Spleen (tissue), 11 donors: ENCODE data around the gene MRPL41. TPM values are rescaled to one million over a fixed set of nuclear protein-coding genes. Genes with fewer than 3 reads are reported as not detected.
"Not testable (repeated sequence)": the region's sequence is repeated elsewhere in the genome, so short reads cannot be mapped to it uniquely, and the experiment has no call there.

Experiments
- DNase-seq: peaks from one replicate; pipeline ENCODE4 v3.0.0-alpha.2; 2020
- H3K27ac ChIP-seq, 8 donors: fragments of 200-600 bp; sonication (generic) in 7 of 8; 1 replicate in 4 of 8; 2 replicates in 4 of 8; pipeline versions ENCODE4 v1.5.0 to v1.8.0; 2016 to 2021; ENCODE audit warnings: inconsistent platforms in 4 of 8, mild to moderate bottlenecking in 4 of 8, moderate library complexity in 1 of 8
- H3K27me3 ChIP-seq, 7 donors: fragments of 200-600 bp; sonication (generic) in 6 of 7; replicated peaks in 1 of 7; 1 replicate in 4 of 7; 2 replicates in 3 of 7; pipeline versions ENCODE4 v1.5.0 to v1.8.0; 2016 to 2021; ENCODE audit warnings: inconsistent platforms in 3 of 7, mild to moderate bottlenecking in 1 of 7
- H3K36me3 ChIP-seq, 6 donors: fragments of 200-600 bp; sonication (generic) in 5 of 6; 1 replicate in 4 of 6; 2 replicates in 2 of 6; pipeline versions ENCODE4 v1.5.0 to v1.8.0; 2016 to 2021; ENCODE audit warnings: inconsistent platforms in 2 of 6
- H3K4me1 ChIP-seq, 6 donors: fragments of 200-600 bp; sonication (generic) in 5 of 6; 1 replicate in 3 of 6; 2 replicates in 3 of 6; pipeline versions ENCODE4 v1.5.0 to v1.8.0; 2016 to 2021; ENCODE audit warnings: inconsistent platforms in 3 of 6
- H3K4me3 ChIP-seq, 8 donors: fragments of 200-600 bp; sonication (generic) in 7 of 8; 1 replicate in 4 of 8; 2 replicates in 4 of 8; pipeline versions ENCODE4 v1.5.0 to v1.8.0; 2016 to 2021; ENCODE audit warnings: inconsistent platforms in 4 of 8, mild to moderate bottlenecking in 4 of 8, moderate library complexity in 2 of 8
- H3K9me3 ChIP-seq, 8 donors: fragments of 200-600 bp; sonication (generic) in 7 of 8; 1 replicate in 4 of 8; 2 replicates in 4 of 8; pipeline versions ENCODE4 v1.5.0 to v1.8.0; 2016 to 2021; ENCODE audit warnings: inconsistent platforms in 4 of 8
- POLR2A ChIP-seq, 3 donors: fragments of 450-650 bp; IDR thresholded peaks; one replicate each; pipeline ENCODE4 v1.5.1; 2017; ENCODE audit warnings: antibody characterized with exemption in 3 of 3, mild to moderate bottlenecking in 1 of 3
- POLR2AphosphoS5 ChIP-seq, 3 donors: sonication (generic); formaldehyde crosslinking; IDR thresholded peaks; one replicate each; pipeline ENCODE4 v1.5.1; 2017; ENCODE audit warnings: antibody characterized with exemption in 3 of 3
- WGBS, 5 donors: extraction: QIAGEN DNeasy Blood & Tissue Kit in 3 of 5; methylation state at CpG; one replicate each; pipeline versions ENCODE4 v1.1.5 to v1.1.7; 2013 to 2018; 5-methylcytosine and 5-hydroxymethylcytosine counted together
- intact Hi-C: fragments of 100-400 bp; cut with DNase I; formaldehyde crosslinking; loops from one replicate; pipeline ENCODE4 v1.15.0; 2023; ENCODE audit warnings: low total_unique reads
- polyA plus RNA-seq, 3 donors: library from polyadenylated mRNA; stranded (reverse); fragments of 200-250 nt; gene quantifications; one replicate each; pipeline ENCODE4 v1.2.1, GENCODE V29; 2013
- total RNA-seq, 7 donors: library from RNA; depleted of rRNA in 3 of 7; stranded (reverse); fragments of >200 nt in 3 of 7; fragmentation: NEBNext Ultra II Directional in 4 of 7; extraction: Animal tissue kit (Norgen Biotek cat#: 25700) in 4 of 7; gene quantifications; one replicate each; pipeline versions ENCODE4 v1.1.0 to v1.2.1, GENCODE V29; 2016 to 2021
- TF ChIP-seq, protein P1 (sequence below), 11 experiments: fragments of 200-600 bp in 7 of 11; fragments of 450-650 bp in 4 of 11; sonication (generic) in 4 of 11; IDR thresholded peaks in 8 of 11; conservative IDR thresholded peaks in 3 of 11; 1 replicate in 7 of 11; 2 replicates in 4 of 11; pipeline versions ENCODE4 v1.4.0 to v1.8.0; 2016 to 2021; ENCODE audit warnings: antibody characterized with exemption in 11 of 11, inconsistent platforms in 4 of 11, mild to moderate bottlenecking in 1 of 11
- donor health status: healthy with polysubstance abuse.
- donor health status: DM: no; HTN: no; CAD: no; lungs with moderate emphysema.
- donor health status: DM: no; HTN: no; CAD: no.
- donor health status: Bipolar disorder and iron deficiency.
- donor health status: healthy.
- donor health status: DM: no; HTN: no; CAD: no.
- donor health status: DM: yes; HTN: yes; CAD: no.

The MRPL41 gene
- total and polyA plus RNA-seq, 10 donors: 20.5 to 98.1 (median 35.5) TPM

DNA sequence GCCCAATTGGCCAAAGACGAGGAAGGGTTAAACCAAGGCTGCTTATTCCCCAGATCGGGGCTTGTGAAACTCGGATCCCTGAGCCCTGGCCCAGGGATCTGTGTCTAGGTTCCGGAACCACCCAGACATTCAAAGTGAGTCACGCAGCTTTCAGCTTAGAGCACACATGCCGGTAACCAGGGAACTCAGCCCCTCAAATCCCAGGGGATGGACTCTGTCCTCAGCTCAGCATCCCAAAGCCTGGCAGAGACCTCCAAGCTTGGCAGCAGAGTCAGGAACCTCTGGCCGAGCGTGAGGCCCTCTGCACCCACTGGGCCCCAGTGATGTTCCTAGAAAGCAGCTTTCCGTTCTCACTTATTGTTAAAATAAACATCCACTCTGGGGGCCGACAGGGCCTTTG, 6.6 kb upstream of the MRPL41 start:
- intact Hi-C loops: no loop called here
- H3K4me3 ChIP-seq: no peak overlapping the region
- peaks cover 0 to 35% (median 6%) of the 10 kb centered on the region in 6 donors for H3K36me3 ChIP-seq
- TF ChIP-seq, protein P1, sequence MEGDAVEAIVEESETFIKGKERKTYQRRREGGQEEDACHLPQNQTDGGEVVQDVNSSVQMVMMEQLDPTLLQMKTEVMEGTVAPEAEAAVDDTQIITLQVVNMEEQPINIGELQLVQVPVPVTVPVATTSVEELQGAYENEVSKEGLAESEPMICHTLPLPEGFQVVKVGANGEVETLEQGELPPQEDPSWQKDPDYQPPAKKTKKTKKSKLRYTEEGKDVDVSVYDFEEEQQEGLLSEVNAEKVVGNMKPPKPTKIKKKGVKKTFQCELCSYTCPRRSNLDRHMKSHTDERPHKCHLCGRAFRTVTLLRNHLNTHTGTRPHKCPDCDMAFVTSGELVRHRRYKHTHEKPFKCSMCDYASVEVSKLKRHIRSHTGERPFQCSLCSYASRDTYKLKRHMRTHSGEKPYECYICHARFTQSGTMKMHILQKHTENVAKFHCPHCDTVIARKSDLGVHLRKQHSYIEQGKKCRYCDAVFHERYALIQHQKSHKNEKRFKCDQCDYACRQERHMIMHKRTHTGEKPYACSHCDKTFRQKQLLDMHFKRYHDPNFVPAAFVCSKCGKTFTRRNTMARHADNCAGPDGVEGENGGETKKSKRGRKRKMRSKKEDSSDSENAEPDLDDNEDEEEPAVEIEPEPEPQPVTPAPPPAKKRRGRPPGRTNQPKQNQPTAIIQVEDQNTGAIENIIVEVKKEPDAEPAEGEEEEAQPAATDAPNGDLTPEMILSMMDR (IDR thresholded peaks at IDR 0.05 in 8 of 11, conservative IDR thresholded peaks at IDR 0.05 in 3 of 11): no peak
- TF ChIP-seq POLR2AphosphoS5 (IDR thresholded peaks at IDR 0.05): no peak
- TF ChIP-seq POLR2A (IDR thresholded peaks at IDR 0.05): no peak
- H3K27me3 ChIP-seq: no peaks in the 10 kb centered on the region
- peaks cover 9 to 46% (median 16%) of the 10 kb centered on the region in 6 donors for H3K4me1 ChIP-seq
- H3K9me3 ChIP-seq: no peaks in the 10 kb centered on the region
- H3K27ac ChIP-seq: no peak overlapping the region
- no peak for DNase-seq
- WGBS, 5 donors: 84 to 93% (median 86%) methylated on average over 10 of the region's 10 CpGs

DNA sequence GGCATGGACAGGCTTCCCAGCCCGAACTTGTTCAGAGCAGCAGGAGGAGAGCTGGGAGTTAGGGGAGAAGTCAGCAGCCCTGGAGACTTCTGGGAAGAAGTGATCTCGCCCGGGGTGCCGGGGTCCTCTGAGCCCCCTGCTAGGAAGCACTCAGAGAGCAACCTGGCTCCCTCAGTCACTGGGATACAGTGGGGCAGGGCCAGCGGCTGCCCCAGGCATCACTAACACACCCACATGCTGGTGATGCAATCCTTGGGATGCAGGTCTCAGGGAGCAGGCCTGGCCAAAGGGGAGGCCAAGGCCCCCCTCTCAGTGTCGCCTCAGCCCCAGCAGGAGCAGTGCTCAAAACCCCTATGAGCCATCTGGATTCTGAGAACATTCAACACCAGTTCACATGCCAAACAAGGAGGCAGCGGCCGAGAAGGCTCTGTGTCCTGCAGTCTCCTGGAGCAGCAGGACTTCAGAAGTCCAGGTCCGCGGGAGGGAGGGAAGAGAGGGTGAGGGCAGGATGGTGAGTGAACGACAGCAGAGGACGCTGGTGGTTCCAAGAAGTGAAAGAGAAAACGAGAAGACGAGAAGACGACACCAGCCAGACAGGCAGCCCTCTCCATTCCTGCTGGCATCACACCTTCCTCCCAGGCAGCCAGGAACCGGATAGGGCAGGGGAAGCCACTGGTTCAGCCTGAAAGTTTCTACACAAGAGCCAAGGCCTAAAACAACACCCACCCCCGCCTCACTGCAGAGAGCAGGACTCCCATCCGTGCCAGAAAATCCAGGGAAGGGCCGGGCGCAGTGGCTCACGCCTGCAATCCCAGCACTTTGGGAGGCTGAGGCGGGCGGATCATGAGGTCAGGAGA, 3.8 kb upstream of the MRPL41 start:
- intact Hi-C loops: no loop called here
- Histone ChIP-seq H3K27ac (no peak overlapping the region), H3K9me3 (no peaks in the 10 kb centered on the region), H3K4me1 (peaks cover 15 to 64% (median 27%) of the 10 kb centered on the region in 6 donors), H3K27me3 (no peaks in the 10 kb centered on the region), H3K36me3 (peaks cover 0 to 7% (median 2%) of the 10 kb centered on the region in 6 donors), H3K4me3 (no peak overlapping the region)
- WGBS, 5 donors: 85 to 92% (median 87%) methylated on average over 22 to 23 of the region's 23 CpGs
- TF ChIP-seq, protein P1 (IDR thresholded peaks at IDR 0.05 in 8 of 11, conservative IDR thresholded peaks at IDR 0.05 in 3 of 11): no peak
- TF ChIP-seq POLR2AphosphoS5 (IDR thresholded peaks at IDR 0.05) (no peak), POLR2A (IDR thresholded peaks at IDR 0.05) (no peak)
- DNase-seq: no peak

DNA sequence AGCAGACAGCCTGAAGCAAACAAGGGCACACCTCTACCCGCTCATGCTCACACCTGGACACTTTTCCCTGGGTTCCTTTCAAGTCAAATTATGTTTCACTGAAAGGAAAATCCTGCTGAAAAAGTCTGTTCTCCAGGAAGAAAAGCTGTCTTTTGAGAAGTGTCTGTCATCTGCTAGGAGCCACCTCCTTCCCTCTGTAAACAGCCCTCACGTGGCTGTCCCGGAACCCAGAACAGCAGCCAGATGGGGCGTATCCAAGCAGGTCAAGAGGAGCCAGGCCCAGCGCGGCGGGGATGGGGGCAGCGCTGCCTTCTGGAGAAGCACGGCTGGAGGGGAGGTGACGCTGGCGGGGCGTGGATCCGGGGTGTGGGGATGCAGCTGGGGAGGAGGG, 1.5 kb upstream of the MRPL41 start, which contains the start of gene PNPLA7:
TSS of gene PNPLA7 (minus strand) at position 172 of the 391 bp plus-strand sequence. CDS start 205 bp downstream, outside the sequence.
- peak; percentile 92 for DNase-seq
- Histone ChIP-seq H3K4me3 (peak within 1 kb of the TSS; percentile 68 to 98 (median 90)), H3K4me1 (peaks cover 15 to 70% (median 27%) of the 10 kb centered on the region in 6 donors), H3K27ac (peak within 1 kb of the TSS; percentile 51 to 93 (median 90)), H3K9me3 (no peaks in the 10 kb centered on the region), H3K36me3 (peaks cover 0 to 21% (median 6%) of the 10 kb centered on the region in 6 donors), H3K27me3 (no peaks in the 10 kb centered on the region)
- peak; percentile 68 to 81 (median 77) for TF ChIP-seq POLR2AphosphoS5 (IDR thresholded peaks at IDR 0.05)
- TF ChIP-seq, protein P1 (IDR thresholded peaks at IDR 0.05 in 8 of 11, conservative IDR thresholded peaks at IDR 0.05 in 3 of 11): no peak
- intact Hi-C loops: no loop called here
- 2 to 14% (median 5%) methylated on average over 4 to 13 of the region's 13 CpGs for WGBS, 5 donors

DNA sequence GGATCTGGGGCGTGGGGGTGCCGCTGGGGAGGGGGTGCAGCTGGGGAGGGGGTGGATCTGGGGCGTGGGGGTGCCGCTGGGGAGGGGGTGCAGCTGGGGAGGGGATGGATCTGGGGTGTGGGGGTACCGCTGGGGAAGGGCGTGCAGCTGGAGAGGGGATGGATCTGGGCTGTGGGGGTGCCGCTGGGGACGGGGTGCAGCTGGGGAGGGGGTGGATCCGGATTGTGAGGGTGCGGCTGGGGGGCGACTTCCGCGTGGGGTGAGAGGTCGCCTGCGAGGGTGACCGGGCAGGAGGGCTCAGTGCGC, 768 bp upstream of the MRPL41 start:
- Histone ChIP-seq H3K4me1 (peaks cover 15 to 67% (median 27%) of the 10 kb centered on the region in 6 donors), H3K4me3 (peak overlapping the region; percentile 68 to 98 (median 90)), H3K36me3 (peaks cover 0 to 28% (median 12%) of the 10 kb centered on the region in 6 donors), H3K27ac (peak overlapping the region; percentile 51 to 93 (median 90))
- H3K9me3 ChIP-seq, intact Hi-C loops, H3K27me3 ChIP-seq, DNase-seq: not testable (repeated sequence)
- WGBS, 5 donors: 0 to 4% (median 2%) methylated on average over 4 to 17 of the region's 17 CpGs
